Stomach (tissue), 9 donors: ENCODE results near the gene FCN2. TPM values are rescaled to one million over a fixed set of nuclear protein-coding genes. Genes with fewer than 3 reads are reported as not detected.

Experiments
- DNase-seq, 2 donors: peaks; one replicate each; pipeline versions ENCODE4 v3.0.0 to v3.0.0-alpha.2; 2013 to 2019
- H3K27ac ChIP-seq, 5 donors: fragments of 200-600 bp in 4 of 5; sonication (generic) in 4 of 5; one replicate each; pipeline ENCODE4 v1.5.1; 2013 to 2019; ENCODE audit warnings: mild to moderate bottlenecking in 1 of 5, moderate library complexity in 1 of 5
- H3K27me3 ChIP-seq, 3 donors: fragments of 200-600 bp; sonication (generic); one replicate each; pipeline ENCODE4 v1.5.1; 2017 to 2019; ENCODE audit warnings: mixed run types in 1 of 3
- H3K36me3 ChIP-seq, 4 donors: fragments of 200-600 bp; sonication (generic); 1 replicate in 3 of 4; 2 replicates in 1 of 4; pipeline ENCODE4 v1.5.1; 2016 to 2019
- H3K4me1 ChIP-seq, 4 donors: fragments of 200-600 bp; sonication (generic); one replicate each; pipeline ENCODE4 v1.5.1; 2016 to 2019
- H3K4me3 ChIP-seq, 4 donors: fragments of 200-600 bp; sonication (generic) in 3 of 4; one replicate each; pipeline ENCODE4 v1.5.1; 2016 to 2019; ENCODE audit warnings: mild to moderate bottlenecking in 1 of 4
- H3K9me3 ChIP-seq, 4 donors: fragments of 200-600 bp; sonication (generic); one replicate each; pipeline ENCODE4 v1.5.1; 2016 to 2019
- EP300 ChIP-seq: sonication (generic); formaldehyde crosslinking; IDR thresholded peaks from one replicate; pipeline ENCODE4 v1.6.1; 2017; ENCODE audit warnings: antibody characterized with exemption
- POLR2A ChIP-seq, 4 donors: fragments of 450-650 bp; IDR thresholded peaks; one replicate each; pipeline ENCODE4 v1.6.1; 2016; ENCODE audit warnings: antibody characterized with exemption in 4 of 4, control low read depth in 2 of 4, mild to moderate bottlenecking in 1 of 4, moderate library complexity in 1 of 4
- POLR2AphosphoS5 ChIP-seq, 3 donors: sonication (generic); formaldehyde crosslinking; IDR thresholded peaks; one replicate each; pipeline ENCODE4 v1.6.1; 2016; ENCODE audit warnings: antibody characterized with exemption in 3 of 3
- WGBS, 5 donors: extraction: QIAGEN DNeasy Blood & Tissue Kit in 3 of 5; methylation state at CpG; one replicate each; pipeline versions ENCODE4 v1.1.5 to v1.1.7; 2013 to 2018; 5-methylcytosine and 5-hydroxymethylcytosine counted together
- intact Hi-C: fragments of 100-400 bp; cut with DNase I; formaldehyde crosslinking; loops from one replicate; pipeline ENCODE4 v1.15.1; 2023; ENCODE audit warnings: low total_unique reads
- polyA plus RNA-seq, 3 donors: library from polyadenylated mRNA; stranded (reverse); fragments of 200-250 nt; gene quantifications; one replicate each; pipeline ENCODE4 v1.2.3, GENCODE V29; 2013
- total RNA-seq, 5 donors: library from RNA; depleted of rRNA; stranded (reverse); fragments of >200 nt; gene quantifications; one replicate each; pipeline versions ENCODE4 v1.1.0 to v1.2.3, GENCODE V29; 2014 to 2016
- TF ChIP-seq, protein P1 (sequence below), 7 experiments: fragments of 450-650 bp in 4 of 7; fragments of 200-600 bp in 3 of 7; sonication (generic) in 3 of 7; IDR thresholded peaks; one replicate each; pipeline ENCODE4 v1.5.1; 2016 to 2019; ENCODE audit warnings: antibody characterized with exemption in 7 of 7, control low read depth in 2 of 7, mild to moderate bottlenecking in 1 of 7
- donor health status: healthy with polysubstance abuse.
- donor health status: Bipolar disorder and iron deficiency.
- donor health status: healthy.

The FCN2 gene
- total and polyA plus RNA-seq, 8 donors = 0.13 TPM; not detected in 7

DNA sequence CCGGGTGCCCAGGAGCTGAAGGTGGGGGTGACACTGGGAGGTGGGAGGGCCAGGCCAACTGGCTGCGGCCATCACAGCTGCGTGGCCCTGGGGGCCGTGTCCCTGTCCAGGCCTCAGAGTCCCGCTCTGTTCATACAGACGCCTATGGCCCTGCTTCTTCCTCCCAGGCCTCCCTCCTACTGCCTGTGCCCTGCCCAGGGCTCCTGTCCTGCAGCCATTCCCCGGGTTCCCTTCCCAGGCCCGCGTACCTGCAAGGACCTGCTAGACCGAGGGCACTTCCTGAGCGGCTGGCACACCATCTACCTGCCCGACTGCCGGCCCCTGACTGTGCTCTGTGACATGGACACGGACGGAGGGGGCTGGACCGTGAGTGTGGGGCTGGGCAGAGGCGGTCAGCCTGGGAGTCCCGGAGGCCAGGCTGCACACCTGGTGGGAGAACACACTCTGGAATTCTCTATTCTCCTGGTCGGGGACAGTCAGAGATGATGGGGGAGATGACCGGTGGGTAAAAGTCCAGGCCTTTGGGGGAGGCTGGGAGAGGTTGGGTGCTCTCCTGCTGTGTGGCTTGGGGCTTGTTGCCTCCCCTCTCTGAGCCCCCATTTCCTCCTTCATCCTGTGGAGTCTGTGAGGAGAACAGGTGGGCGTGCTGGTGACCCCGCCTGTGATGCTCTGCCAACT is 4.5 kb downstream of the FCN2 start:
- 84 to 92% (median 90%) methylated on average over 16 to 22 of the region's 22 CpGs for WGBS, 5 donors
- TF ChIP-seq EP300 (no peak), POLR2A (IDR thresholded peaks at IDR 0.05) (no peak), POLR2AphosphoS5 (IDR thresholded peaks at IDR 0.05) (no peak)
- TF ChIP-seq, protein P1, sequence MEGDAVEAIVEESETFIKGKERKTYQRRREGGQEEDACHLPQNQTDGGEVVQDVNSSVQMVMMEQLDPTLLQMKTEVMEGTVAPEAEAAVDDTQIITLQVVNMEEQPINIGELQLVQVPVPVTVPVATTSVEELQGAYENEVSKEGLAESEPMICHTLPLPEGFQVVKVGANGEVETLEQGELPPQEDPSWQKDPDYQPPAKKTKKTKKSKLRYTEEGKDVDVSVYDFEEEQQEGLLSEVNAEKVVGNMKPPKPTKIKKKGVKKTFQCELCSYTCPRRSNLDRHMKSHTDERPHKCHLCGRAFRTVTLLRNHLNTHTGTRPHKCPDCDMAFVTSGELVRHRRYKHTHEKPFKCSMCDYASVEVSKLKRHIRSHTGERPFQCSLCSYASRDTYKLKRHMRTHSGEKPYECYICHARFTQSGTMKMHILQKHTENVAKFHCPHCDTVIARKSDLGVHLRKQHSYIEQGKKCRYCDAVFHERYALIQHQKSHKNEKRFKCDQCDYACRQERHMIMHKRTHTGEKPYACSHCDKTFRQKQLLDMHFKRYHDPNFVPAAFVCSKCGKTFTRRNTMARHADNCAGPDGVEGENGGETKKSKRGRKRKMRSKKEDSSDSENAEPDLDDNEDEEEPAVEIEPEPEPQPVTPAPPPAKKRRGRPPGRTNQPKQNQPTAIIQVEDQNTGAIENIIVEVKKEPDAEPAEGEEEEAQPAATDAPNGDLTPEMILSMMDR (IDR thresholded peaks at IDR 0.05) = no peak
- Histone ChIP-seq H3K36me3 (no peaks in the 10 kb centered on the region), H3K9me3 (no peaks in the 10 kb centered on the region), H3K4me1 (no peaks in the 10 kb centered on the region), H3K27me3 (peaks cover 0 to 67% (median 4%) of the 10 kb centered on the region in 3 donors), H3K27ac (no peak overlapping the region), H3K4me3 (no peak overlapping the region)
- intact Hi-C loops = no loop called here
- no peak for DNase-seq

DNA sequence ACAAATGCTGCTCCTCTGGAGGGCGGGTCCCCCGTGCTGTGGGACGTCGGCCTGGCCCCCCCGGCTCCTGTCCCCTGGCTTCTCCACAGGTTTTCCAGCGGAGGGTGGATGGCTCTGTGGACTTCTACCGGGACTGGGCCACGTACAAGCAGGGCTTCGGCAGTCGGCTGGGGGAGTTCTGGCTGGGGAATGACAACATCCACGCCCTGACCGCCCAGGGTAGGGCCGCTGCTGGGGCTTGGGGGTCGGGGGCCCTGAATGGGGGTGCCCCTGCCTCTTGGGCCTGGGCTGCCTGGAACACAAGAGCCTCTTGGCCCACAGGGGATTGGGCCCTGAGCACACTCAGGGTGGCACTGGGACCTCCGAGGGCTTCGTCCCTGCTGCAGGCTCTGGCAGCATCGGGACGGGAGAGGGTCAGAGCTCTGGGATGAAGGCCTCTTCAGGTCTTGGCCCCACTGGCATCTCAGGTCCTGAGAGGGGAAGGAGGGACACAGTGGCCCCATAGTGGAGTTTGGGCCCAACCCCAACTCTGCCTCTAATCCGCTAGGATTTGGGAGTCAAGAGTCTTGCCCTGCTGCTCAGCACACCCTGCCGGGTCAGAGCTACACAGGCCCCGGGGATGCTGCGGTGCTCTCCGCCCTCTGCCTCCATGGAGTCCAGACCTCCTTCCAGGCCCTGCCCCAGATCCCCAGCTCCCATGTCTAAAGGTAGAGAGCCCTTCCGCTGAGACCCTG is 5.2 kb downstream of the FCN2 start:
- Histone ChIP-seq H3K27ac (no peak overlapping the region), H3K9me3 (no peaks in the 10 kb centered on the region), H3K36me3 (no peaks in the 10 kb centered on the region), H3K4me3 (no peak overlapping the region), H3K4me1 (no peaks in the 10 kb centered on the region), H3K27me3 (peaks cover 0 to 61% (median 4%) of the 10 kb centered on the region in 3 donors)
- no peak for DNase-seq
- WGBS, 5 donors = 71 to 90% (median 79%) methylated on average over 13 to 24 of the region's 24 CpGs
- no peak for TF ChIP-seq POLR2A (IDR thresholded peaks at IDR 0.05)
- intact Hi-C loops = no loop called here

GRCh38 chr9:134886413-134886913 is 5.9 kb downstream of the FCN2 start:
- H3K27ac ChIP-seq = no peak overlapping the region
- DNase-seq = no peak
- no peaks in the 10 kb centered on the region for H3K9me3 ChIP-seq
- 85 to 92% (median 87%) methylated on average over 11 of the region's 11 CpGs for WGBS, 5 donors
- intact Hi-C loops = no loop called here
- TF ChIP-seq POLR2AphosphoS5 (IDR thresholded peaks at IDR 0.05) (no peak), EP300 (no peak), POLR2A (IDR thresholded peaks at IDR 0.05) (no peak)
- TF ChIP-seq, protein P1 (IDR thresholded peaks at IDR 0.05) = no peak
- no peaks in the 10 kb centered on the region for H3K36me3 ChIP-seq
- H3K4me1 ChIP-seq = no peaks in the 10 kb centered on the region
- H3K27me3 ChIP-seq = peaks cover 0 to 56% (median 4%) of the 10 kb centered on the region in 3 donors
- H3K4me3 ChIP-seq = no peak overlapping the region

GRCh38 chr9:134887219-134887618 is 6.6 kb downstream of the FCN2 start:
- intact Hi-C loops = no loop called here
- TF ChIP-seq POLR2A (IDR thresholded peaks at IDR 0.05) (no peak), POLR2AphosphoS5 (IDR thresholded peaks at IDR 0.05) (no peak), EP300 (no peak)
- TF ChIP-seq, protein P1 (IDR thresholded peaks at IDR 0.05) = no peak
- DNase-seq = no peak
- no peak overlapping the region for H3K27ac ChIP-seq
- 85 to 91% (median 88%) methylated on average over 10 of the region's 10 CpGs for WGBS, 5 donors
- H3K9me3 ChIP-seq = no peaks in the 10 kb centered on the region
- H3K4me1 ChIP-seq = no peaks in the 10 kb centered on the region
- peaks cover 0 to 57% (median 4%) of the 10 kb centered on the region in 3 donors for H3K27me3 ChIP-seq
- no peaks in the 10 kb centered on the region for H3K36me3 ChIP-seq
- no peak overlapping the region for H3K4me3 ChIP-seq
